ENCODE measurements around the gene FGF8.

Gene FGF8

DNA sequence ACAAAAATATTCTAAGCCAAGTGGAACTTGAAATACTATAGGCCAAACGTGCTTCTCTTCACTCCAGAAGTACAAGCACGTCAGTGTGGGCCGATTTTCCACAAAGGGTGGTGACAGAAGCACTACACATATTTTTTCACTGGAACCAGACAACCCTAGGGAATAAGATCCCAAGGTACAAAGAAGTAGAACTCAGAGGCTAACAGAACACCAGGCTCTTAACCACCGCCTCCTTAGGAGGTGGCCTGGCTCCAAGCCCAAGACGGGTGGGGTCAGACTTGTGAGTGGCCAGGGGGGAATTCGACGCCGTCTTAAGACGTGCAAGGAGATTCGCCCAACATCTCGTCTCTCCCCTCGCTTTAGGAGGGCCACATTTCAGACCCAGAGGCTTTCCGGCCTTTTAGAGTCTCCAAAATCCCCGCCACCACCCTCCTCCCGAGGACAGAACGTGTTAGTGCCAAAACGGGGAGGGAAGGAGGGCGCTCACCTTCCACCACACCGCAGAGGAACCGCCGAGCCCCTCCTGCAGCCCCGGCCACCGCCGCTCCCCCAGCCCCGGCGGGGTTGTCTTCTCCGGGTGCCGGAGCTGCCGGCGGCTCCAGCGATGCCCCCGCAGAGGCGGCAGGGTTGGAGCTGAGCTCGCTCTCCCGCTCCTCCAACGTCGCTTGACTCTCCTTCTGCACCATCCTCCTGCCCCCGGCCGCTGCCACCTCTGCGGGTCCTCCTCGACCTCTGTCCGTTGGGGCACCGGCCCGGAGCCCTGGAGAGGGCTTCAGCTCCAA is 41.6 kb upstream of the FGF8 start:
- H3K4me3 ChIP-seq (ENCODE audit: low read depth, low read length): peak overlapping the region; percentile 99
- ChIA-PET POLR2A (interaction anchor here (1.1 to 1.3 kb wide), 4 partner anchors 10 to 62 kb away, joined by 3 to 7 read pairs (median 6); no protein-coding TSS in a partner anchor), CTCF (interaction anchor here (0.7 to 2.4 kb wide), 6 partner anchors 18 to 193 kb away, joined by 3 to 12 read pairs (median 5); no protein-coding TSS in a partner anchor)
- DNase-seq (ENCODE audit: low read depth, low spot score): peak; percentile 82
- TF ChIP-seq, protein P1, sequence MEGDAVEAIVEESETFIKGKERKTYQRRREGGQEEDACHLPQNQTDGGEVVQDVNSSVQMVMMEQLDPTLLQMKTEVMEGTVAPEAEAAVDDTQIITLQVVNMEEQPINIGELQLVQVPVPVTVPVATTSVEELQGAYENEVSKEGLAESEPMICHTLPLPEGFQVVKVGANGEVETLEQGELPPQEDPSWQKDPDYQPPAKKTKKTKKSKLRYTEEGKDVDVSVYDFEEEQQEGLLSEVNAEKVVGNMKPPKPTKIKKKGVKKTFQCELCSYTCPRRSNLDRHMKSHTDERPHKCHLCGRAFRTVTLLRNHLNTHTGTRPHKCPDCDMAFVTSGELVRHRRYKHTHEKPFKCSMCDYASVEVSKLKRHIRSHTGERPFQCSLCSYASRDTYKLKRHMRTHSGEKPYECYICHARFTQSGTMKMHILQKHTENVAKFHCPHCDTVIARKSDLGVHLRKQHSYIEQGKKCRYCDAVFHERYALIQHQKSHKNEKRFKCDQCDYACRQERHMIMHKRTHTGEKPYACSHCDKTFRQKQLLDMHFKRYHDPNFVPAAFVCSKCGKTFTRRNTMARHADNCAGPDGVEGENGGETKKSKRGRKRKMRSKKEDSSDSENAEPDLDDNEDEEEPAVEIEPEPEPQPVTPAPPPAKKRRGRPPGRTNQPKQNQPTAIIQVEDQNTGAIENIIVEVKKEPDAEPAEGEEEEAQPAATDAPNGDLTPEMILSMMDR (IDR thresholded peaks at IDR 0.05; ENCODE audit: insufficient read depth, low read length, missing control alignments): no peak

DNA sequence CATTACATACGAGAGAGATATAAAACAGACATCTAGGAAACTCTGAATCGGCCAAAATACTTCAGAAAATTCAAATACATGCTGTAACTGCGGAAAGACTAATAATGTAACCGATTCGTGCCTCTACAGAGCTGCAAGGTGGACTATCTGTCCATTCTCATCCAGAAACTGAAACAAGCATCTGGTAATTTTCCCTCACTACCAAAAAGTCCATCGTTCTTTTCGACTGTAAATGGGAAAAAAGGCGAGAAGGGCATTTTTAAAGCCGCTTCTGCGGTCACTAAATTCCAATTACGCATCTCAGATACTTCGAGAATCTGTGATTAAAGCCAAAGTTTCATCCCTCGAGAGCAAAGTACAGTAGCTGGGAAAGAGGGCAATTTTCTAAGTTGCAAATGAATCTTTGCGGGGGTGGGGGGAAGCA is 41.0 kb upstream of the FGF8 start:
- no peak for DNase-seq (ENCODE audit: low read depth, low spot score)
- ChIA-PET CTCF (interaction anchor here (0.6 to 1.5 kb wide), 3 partner anchors 34 to 191 kb away, joined by 3 to 5 read pairs (median 3); partner anchors contain the start of gene NPM3), POLR2A (no interaction called here)
- peak overlapping the region; percentile 99 for H3K4me3 ChIP-seq (ENCODE audit: low read depth, low read length)
- TF ChIP-seq, protein P1 (IDR thresholded peaks at IDR 0.05; ENCODE audit: insufficient read depth, low read length, missing control alignments): no peak

DNA sequence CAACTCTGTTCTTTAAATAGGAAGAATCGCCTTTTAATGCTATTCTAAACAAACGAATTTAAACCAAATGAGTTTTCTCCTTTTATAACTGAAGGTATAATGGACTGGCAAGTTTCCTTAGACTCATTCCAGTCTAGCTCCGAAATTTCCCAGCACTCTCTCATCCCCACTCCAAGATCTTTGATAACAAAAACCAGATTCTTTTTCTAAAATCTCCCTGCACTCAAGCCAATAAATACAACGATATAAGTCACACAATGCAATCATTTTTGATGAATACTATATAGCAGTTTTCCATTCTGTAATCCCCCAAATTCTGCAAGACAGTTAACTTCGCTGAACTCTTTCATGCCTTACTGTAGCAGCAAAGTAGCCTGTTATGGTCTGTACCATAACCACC is 40.5 kb upstream of the FGF8 start:
- POLR2A ChIA-PET: no interaction called here
- peak overlapping the region; percentile 99 for H3K4me3 ChIP-seq (ENCODE audit: low read depth, low read length)
- TF ChIP-seq, protein P1 (IDR thresholded peaks at IDR 0.05; ENCODE audit: insufficient read depth, low read length, missing control alignments): no peak
- CTCF ChIA-PET: interaction anchor here (0.6 to 2.1 kb wide), 6 partner anchors 12 to 193 kb away, joined by 3 to 7 read pairs (median 4); partner anchors contain the start of gene NPM3
- no peak for DNase-seq (ENCODE audit: low read depth, low spot score)

DNA sequence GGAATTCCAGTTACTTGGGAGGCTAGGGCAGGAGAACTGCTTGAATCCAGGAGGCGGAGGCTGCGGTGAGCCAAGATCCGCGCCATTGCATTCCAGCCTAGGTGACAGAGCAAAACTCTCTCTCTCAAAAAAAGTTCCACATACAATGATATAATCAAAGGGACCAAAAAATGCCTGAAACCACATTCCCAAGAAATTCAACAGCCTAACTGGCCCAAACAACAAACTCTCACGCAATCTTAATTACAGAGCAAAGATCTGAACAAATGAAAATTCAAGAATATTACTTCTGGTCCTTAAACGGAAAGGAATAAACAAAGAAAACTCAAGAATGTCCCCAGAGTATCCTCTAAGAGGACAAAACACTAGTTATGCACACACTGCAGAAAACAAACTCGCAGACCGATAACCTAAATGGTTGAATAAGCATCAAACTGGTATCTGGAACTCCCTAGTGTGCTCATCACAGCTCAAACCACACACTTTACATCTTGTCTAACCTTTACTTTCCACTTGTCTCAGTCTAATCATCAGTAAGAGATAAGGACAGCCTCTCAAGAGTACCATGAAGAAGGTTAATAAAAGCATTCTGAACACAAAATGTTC is 38.7 kb upstream of the FGF8 start:
- DNase-seq (ENCODE audit: low read depth, low spot score): no peak
- CTCF ChIA-PET: interaction anchor here (1.5 to 2.1 kb wide), 4 partner anchors 10 to 195 kb away, joined by 3 to 15 read pairs (median 5); no protein-coding TSS in a partner anchor
- peak overlapping the region; percentile 99 for H3K4me3 ChIP-seq (ENCODE audit: low read depth, low read length)
- POLR2A ChIA-PET: interaction anchor here (1.0 kb wide), 1 partner anchor 16 kb away, joined by 3 read pairs; no protein-coding TSS in a partner anchor
- TF ChIP-seq, protein P1 (IDR thresholded peaks at IDR 0.05; ENCODE audit: insufficient read depth, low read length, missing control alignments): no peak

DNA sequence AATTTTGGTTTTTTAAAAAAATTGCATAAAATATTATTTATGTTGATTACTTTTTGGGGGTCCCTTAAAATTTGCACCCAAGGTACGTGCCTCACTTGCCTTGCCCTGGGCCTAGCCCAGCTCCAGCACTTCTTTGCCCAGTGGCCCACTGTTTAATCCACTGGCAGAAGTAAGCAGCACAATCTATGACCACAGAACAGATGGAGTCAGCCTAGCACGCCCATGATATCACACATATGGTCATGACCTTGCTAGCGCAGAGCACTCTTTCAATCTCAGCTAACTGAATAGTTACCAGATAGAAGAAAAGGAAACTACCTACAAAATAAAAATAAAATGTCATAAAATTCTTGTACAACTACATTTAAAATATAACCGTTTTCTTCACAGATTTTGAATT is 36.7 kb upstream of the FGF8 start:
- no peak for DNase-seq (ENCODE audit: low read depth, low spot score)
- TF ChIP-seq, protein P1 (IDR thresholded peaks at IDR 0.05; ENCODE audit: insufficient read depth, low read length, missing control alignments): no peak
- CTCF ChIA-PET: interaction anchor here (0.6 to 2.1 kb wide), 8 partner anchors 11 to 260 kb away, joined by 3 to 15 read pairs (median 4); no protein-coding TSS in a partner anchor
- no peak overlapping the region for H3K4me3 ChIP-seq (ENCODE audit: low read depth, low read length)
- POLR2A ChIA-PET: interaction anchor here (0.8 kb wide), 1 partner anchor 29 kb away, joined by 3 read pairs; no protein-coding TSS in a partner anchor

DNA sequence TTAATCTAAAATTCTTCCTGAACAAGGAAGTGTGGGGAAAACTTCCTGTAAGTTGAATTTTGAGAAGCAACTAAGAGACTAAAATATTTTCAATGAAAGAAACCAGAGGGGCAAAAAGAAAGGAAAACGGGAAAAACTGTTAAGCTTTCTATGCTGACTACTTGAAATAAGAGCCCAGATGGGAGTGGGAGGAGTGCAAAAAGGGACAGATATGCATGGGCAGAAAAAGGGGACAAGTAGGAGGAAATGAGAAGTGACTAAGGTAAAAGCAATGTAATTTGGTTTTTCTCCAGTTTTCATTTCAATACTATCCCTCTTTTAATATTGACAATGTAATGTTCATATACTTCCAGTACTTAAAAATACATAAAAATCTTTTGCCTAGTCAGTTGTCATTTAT is 31.2 kb upstream of the FGF8 start:
- ChIA-PET POLR2A (no interaction called here), CTCF (interaction anchor here (0.7 kb wide), 1 partner anchor 26 kb away, joined by 3 read pairs; no protein-coding TSS in a partner anchor)
- no peak overlapping the region for H3K4me3 ChIP-seq (ENCODE audit: low read depth, low read length)
- TF ChIP-seq, protein P1 (IDR thresholded peaks at IDR 0.05; ENCODE audit: insufficient read depth, low read length, missing control alignments): no peak
- DNase-seq (ENCODE audit: low read depth, low spot score): no peak

All from AG04449 (cell line).